Activated gamma-delta T cell treated with anti-CD3 and anti-CD28 coated beads, Interleukin-2, amount 50 U/mL, for 16 hours (primary cell): ENCODE data around the gene CTDSPL.

ENCODE experiments used
- DNase-seq: peaks from one replicate; pipeline ENCODE4 v3.0.0-alpha.2; 2020; ENCODE audit warnings: low read depth

The CTDSPL gene

GRCh38 chr3:38002940-38003339 is 141.3 kb downstream of the CTDSPL start:
- DNase-seq, result no peak

- DNase-seq, result peak; percentile 29
Measured at GRCh38 chr3:38003371-38003816, 141.7 kb downstream of the CTDSPL start.

GRCh38 chr3:38003817-38004414 is 142.2 kb downstream of the CTDSPL start:
- DNase-seq, result no peak

GRCh38 chr3:38004415-38005075 is 142.9 kb downstream of the CTDSPL start:
- peak; percentile 34 for DNase-seq

- no peak for DNase-seq
Measured at GRCh38 chr3:38005076-38006020, 143.7 kb downstream of the CTDSPL start.

GRCh38 chr3:38006031-38006430 is 144.4 kb downstream of the CTDSPL start:
- DNase-seq, result no peak

GRCh38 chr3:38006445-38006995 is 144.8 kb downstream of the CTDSPL start:
- DNase-seq, result no peak

GRCh38 chr3:38007754-38008090 is 146.0 kb downstream of the CTDSPL start:
- no peak for DNase-seq

- DNase-seq, result no peak
Measured at GRCh38 chr3:38008191-38008701, 146.6 kb downstream of the CTDSPL start.

GRCh38 chr3:38008971-38009580 is 147.4 kb downstream of the CTDSPL start:
- DNase-seq, result no peak

- DNase-seq, result no peak
Measured at GRCh38 chr3:38009807-38010591, 148.3 kb downstream of the CTDSPL start.

GRCh38 chr3:38011111-38011510 is 149.4 kb downstream of the CTDSPL start:
- DNase-seq, result no peak

- DNase-seq, result no peak
Measured at GRCh38 chr3:38015485-38015884, 153.8 kb downstream of the CTDSPL start.

- DNase-seq, result no peak
Measured at GRCh38 chr3:38015984-38016383, 154.3 kb downstream of the CTDSPL start.

- DNase-seq, result no peak
Measured at GRCh38 chr3:38016410-38016809, 154.7 kb downstream of the CTDSPL start.

- DNase-seq, result no peak
Measured at GRCh38 chr3:38016847-38017444, 155.3 kb downstream of the CTDSPL start.

GRCh38 chr3:38017445-38018295 is 156.0 kb downstream of the CTDSPL start:
- no peak for DNase-seq

GRCh38 chr3:38018296-38019266 is 156.9 kb downstream of the CTDSPL start:
- DNase-seq, result no peak
